OCI-LY7 (cell line): Measurements from ENCODE around the gene FOXN3.

Experiments used
- EZH2phosphoT487 ChIP-seq: fragments of 200-600 bp; sonication (generic); IDR thresholded peaks from 2 replicates; pipeline ENCODE4 v1.6.1; 2018; ENCODE audit warnings: low read depth, borderline replicate concordance, mild to moderate bottlenecking, mixed run types, antibody characterized with exemption, low read length, moderate library complexity, mixed read lengths
- TF ChIP-seq, protein P1 (sequence below): fragments of 200-600 bp; sonication (generic); conservative IDR thresholded peaks from 2 replicates; pipeline ENCODE4 v1.5.1; 2014; ENCODE audit warnings: mild to moderate bottlenecking, antibody characterized with exemption, low read length, moderate library complexity, mixed read lengths

DNA sequence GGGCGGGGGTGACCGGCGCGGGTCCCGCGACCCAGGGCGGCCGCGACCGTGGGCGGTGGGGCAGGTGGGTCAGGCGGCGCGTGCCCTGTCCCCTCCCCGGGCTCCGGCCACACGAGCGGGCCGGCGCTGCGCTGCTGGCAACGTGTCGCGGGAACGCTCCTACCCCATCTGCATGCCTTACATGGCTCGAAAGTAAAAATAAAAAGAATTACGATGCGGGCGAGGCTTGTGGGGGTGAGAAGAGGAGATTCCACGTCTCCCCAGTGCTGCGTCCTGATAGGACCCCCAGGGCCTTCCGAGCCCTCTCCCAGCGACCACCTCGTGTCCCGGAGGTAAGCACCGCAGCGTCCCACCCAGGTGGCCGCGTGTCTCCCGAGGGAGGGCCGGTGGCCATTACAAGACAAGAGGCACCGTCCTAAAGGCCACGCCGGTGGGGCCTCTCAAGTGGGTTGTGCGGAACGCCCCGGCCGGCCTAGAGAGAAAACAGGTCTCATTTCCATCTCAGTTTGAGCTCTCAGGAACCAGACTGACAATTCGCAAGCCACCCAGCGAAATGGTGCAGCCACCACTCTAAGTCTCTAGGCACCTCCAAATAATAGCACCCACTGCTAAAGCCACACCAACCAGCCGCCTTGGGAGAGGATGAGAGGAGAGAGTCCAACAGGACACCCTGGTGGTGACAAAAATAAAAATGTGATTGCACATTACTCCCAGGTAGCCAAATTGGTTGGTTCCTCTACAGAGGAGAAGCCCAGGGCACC is 612 bp upstream of the FOXN3 start:
- TF ChIP-seq, protein P1, sequence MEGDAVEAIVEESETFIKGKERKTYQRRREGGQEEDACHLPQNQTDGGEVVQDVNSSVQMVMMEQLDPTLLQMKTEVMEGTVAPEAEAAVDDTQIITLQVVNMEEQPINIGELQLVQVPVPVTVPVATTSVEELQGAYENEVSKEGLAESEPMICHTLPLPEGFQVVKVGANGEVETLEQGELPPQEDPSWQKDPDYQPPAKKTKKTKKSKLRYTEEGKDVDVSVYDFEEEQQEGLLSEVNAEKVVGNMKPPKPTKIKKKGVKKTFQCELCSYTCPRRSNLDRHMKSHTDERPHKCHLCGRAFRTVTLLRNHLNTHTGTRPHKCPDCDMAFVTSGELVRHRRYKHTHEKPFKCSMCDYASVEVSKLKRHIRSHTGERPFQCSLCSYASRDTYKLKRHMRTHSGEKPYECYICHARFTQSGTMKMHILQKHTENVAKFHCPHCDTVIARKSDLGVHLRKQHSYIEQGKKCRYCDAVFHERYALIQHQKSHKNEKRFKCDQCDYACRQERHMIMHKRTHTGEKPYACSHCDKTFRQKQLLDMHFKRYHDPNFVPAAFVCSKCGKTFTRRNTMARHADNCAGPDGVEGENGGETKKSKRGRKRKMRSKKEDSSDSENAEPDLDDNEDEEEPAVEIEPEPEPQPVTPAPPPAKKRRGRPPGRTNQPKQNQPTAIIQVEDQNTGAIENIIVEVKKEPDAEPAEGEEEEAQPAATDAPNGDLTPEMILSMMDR = peak; percentile 74
- no peak for TF ChIP-seq EZH2phosphoT487
